ENCODE results near the gene ARHGEF4. TPM values are rescaled to one million over a fixed set of nuclear protein-coding genes. Genes with fewer than 3 reads are reported as not detected.

The ARHGEF4 gene
- total RNA-seq, 1 experiment from 2014 or later: 26.6 TPM

DNA sequence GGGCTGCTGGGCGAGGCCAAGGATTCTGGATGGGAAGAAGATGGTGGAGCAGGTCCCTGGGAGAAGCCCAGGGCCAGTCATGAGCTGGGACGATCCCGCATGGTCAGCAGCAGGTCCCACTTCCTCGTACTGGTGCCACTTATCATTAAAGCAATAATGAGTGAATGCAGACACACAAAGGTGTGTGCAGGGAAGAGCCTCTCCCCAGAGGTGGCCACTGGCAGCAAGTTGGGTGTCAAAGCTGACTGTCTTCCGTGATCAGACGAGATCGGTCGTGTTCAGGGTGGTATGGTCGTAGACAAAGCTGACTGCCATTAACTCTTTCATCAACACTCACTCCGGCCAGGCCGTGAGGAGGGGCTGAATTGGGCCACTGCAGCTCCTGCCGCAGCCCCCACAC is 10.3 kb upstream of the ARHGEF4 start:
- Histone ChIP-seq H2AFZ (ENCODE audit: low read depth, low read length, poor library complexity, severe bottlenecking) (no peak overlapping the region), H3K27ac (ENCODE audit: low read depth, low read length) (no peak overlapping the region), H3K36me3 (ENCODE audit: control insufficient read depth in 1 of 2, insufficient read depth in 2 of 2, low read length in 2 of 2) (no peaks in the 10 kb centered on the region), H4K20me1 (ENCODE audit: insufficient read depth) (no peaks in the 10 kb centered on the region), H3K79me2 (ENCODE audit: insufficient read depth, low read length) (no peaks in the 10 kb centered on the region), H3K9me3 (ENCODE audit: control insufficient read depth in 1 of 2, insufficient read depth in 1 of 2, low read depth in 1 of 2, low read length in 2 of 2) (no peaks in the 10 kb centered on the region), H3K9ac (ENCODE audit: low read length) (no peak overlapping the region), H3K4me1 (ENCODE audit: control insufficient read depth in 1 of 2, insufficient read depth in 2 of 2, low read length in 2 of 2) (peaks cover 0 to 42% of the 10 kb centered on the region in 2 experiments; a peak in 2 of 4 replicates), H3K4me2 (ENCODE audit: low read length) (no peak overlapping the region), H3K27me3 (ENCODE audit: insufficient read depth, low read length) (no peaks in the 10 kb centered on the region), H3K4me3 (replicated peaks in 1 of 2; ENCODE audit: low read depth in 1 of 2, low read length in 2 of 2) (no peak overlapping the region), H3K9me2 (ENCODE audit: insufficient read depth) (no peaks in the 10 kb centered on the region)
- intact Hi-C loops (cut with micrococcal nuclease): no loop called here
- no TSS peak for BruUV-seq (replicated peaks)
- ChIA-PET RAD21 (ENCODE audit: low non-redundant PET in 1 of 2, low total read pairs in 2 of 2, uncharacterized antibody in 2 of 2, unreplicated experiment in 2 of 2) (no interaction called here), CTCF (no interaction called here), POLR2A (no interaction called here)
- DNase-seq (ENCODE audit: low read depth, low spot score): no peak
- no peak for ATAC-seq
- TF ChIP-seq SIN3A (IDR thresholded peaks at IDR 0.05; ENCODE audit: low read depth) (no peak), YY1 (IDR thresholded peaks at IDR 0.05; ENCODE audit: extremely low read depth, insufficient replicate concordance, low read depth, low read length) (no peak), TCF7L2 (IDR thresholded peaks at IDR 0.05; ENCODE audit: borderline replicate concordance, extremely low read depth, insufficient read depth, insufficient read length) (no peak), EGR1 (IDR thresholded peaks at IDR 0.05; ENCODE audit: low read depth) (no peak), ELF1 (IDR thresholded peaks at IDR 0.05; ENCODE audit: borderline replicate concordance, low read depth) (no peak), CEBPB (IDR thresholded peaks at IDR 0.05; ENCODE audit: low read depth) (no peak), EZH2phosphoT487 (IDR thresholded peaks at IDR 0.05; ENCODE audit: borderline replicate concordance) (no peak), POLR2AphosphoS5 (IDR thresholded peaks at IDR 0.05; ENCODE audit: low read depth, low read length) (no peak), ZNF274 (IDR thresholded peaks at IDR 0.05; ENCODE audit: low read depth, low read length) (no peak), JUND (IDR thresholded peaks at IDR 0.05) (no peak), RAD21 (IDR thresholded peaks at IDR 0.05; ENCODE audit: low read depth) (no peak), SP1 (IDR thresholded peaks at IDR 0.05; ENCODE audit: low read depth) (no peak), POLR2A (IDR thresholded peaks at IDR 0.05; ENCODE audit: borderline replicate concordance, extremely low read depth, insufficient read depth, insufficient read length) (no peak), CBX3 (IDR thresholded peaks at IDR 0.05; ENCODE audit: low read depth) (no peak), FOSL1 (IDR thresholded peaks at IDR 0.05; ENCODE audit: low read depth) (no peak)
- TF ChIP-seq, protein P1, sequence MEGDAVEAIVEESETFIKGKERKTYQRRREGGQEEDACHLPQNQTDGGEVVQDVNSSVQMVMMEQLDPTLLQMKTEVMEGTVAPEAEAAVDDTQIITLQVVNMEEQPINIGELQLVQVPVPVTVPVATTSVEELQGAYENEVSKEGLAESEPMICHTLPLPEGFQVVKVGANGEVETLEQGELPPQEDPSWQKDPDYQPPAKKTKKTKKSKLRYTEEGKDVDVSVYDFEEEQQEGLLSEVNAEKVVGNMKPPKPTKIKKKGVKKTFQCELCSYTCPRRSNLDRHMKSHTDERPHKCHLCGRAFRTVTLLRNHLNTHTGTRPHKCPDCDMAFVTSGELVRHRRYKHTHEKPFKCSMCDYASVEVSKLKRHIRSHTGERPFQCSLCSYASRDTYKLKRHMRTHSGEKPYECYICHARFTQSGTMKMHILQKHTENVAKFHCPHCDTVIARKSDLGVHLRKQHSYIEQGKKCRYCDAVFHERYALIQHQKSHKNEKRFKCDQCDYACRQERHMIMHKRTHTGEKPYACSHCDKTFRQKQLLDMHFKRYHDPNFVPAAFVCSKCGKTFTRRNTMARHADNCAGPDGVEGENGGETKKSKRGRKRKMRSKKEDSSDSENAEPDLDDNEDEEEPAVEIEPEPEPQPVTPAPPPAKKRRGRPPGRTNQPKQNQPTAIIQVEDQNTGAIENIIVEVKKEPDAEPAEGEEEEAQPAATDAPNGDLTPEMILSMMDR (IDR thresholded peaks at IDR 0.05 in 2 of 3, conservative IDR thresholded peaks at IDR 0.05 in 1 of 3; ENCODE audit: borderline replicate concordance in 1 of 3, insufficient read depth in 1 of 3, low read depth in 2 of 3, low read length in 2 of 3): no peak
- TF ChIP-seq, protein P2, sequence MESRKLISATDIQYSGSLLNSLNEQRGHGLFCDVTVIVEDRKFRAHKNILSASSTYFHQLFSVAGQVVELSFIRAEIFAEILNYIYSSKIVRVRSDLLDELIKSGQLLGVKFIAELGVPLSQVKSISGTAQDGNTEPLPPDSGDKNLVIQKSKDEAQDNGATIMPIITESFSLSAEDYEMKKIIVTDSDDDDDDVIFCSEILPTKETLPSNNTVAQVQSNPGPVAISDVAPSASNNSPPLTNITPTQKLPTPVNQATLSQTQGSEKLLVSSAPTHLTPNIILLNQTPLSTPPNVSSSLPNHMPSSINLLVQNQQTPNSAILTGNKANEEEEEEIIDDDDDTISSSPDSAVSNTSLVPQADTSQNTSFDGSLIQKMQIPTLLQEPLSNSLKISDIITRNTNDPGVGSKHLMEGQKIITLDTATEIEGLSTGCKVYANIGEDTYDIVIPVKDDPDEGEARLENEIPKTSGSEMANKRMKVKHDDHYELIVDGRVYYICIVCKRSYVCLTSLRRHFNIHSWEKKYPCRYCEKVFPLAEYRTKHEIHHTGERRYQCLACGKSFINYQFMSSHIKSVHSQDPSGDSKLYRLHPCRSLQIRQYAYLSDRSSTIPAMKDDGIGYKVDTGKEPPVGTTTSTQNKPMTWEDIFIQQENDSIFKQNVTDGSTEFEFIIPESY (IDR thresholded peaks at IDR 0.05; ENCODE audit: extremely low read depth, insufficient replicate concordance, low read length): no peak
- TF ChIP-seq, protein P3, sequence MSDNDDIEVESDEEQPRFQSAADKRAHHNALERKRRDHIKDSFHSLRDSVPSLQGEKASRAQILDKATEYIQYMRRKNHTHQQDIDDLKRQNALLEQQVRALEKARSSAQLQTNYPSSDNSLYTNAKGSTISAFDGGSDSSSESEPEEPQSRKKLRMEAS (IDR thresholded peaks at IDR 0.05): no peak

Data from HCT116 (cell line).